ENCODE results near the gene MUC22.

The MUC22 gene

DNA sequence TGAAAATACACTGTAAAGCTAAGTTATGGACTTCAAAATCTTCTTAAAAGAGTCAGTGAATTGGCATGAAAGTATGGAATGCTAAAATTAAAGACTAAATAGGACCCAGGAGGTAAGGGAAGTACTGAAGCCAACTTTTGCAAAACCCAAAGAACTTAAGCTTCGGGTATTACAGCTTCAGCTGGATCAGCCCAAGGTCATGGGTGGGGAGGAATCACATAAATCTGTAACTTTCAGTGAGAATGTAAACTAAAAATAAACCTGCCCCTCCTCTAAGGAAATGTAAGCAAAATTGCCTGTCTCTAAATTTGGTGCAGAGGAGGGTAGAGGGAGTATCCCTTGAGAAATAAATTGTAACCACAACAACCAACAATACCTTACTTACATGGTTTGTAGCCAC lies 31.1 kb upstream of the MUC22 start:
- H3K36me3 ChIP-seq (ENCODE audit: insufficient read depth, low read length): no peaks in the 10 kb centered on the region
- no peak overlapping the region for H3K4me3 ChIP-seq (ENCODE audit: low read depth in 1 of 2, low read length in 2 of 2)

DNA sequence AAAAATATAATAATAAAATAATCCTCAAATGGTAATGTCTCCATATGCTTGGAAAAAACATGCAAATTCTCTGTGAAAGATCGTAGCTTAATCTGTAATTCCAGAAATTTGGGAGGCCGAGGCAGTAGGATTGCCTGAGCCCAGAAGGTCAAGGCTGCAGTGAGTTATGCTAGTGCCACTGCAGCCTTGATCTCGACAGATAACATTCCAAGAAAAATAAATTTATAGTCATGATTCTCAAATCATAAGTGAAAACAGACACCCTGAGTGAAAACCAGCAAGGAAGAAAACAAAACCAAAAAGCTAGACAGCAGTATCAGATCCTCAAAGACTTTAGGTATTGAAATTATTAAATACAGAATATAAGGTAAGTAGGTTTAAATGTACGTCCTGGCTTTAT lies 30.6 kb upstream of the MUC22 start:
- no peak overlapping the region for H3K9ac ChIP-seq (ENCODE audit: low read length)
- H3K9me3 ChIP-seq (ENCODE audit: low read length): no peaks in the 10 kb centered on the region
- H3K4me1 ChIP-seq (ENCODE audit: insufficient read depth, low read length): peaks cover 4% of the 10 kb centered on the region
- no peak overlapping the region for H3K27ac ChIP-seq (ENCODE audit: low read depth, low read length)
- H3K36me3 ChIP-seq (ENCODE audit: insufficient read depth, low read length): no peaks in the 10 kb centered on the region
- no peak overlapping the region for H3K4me3 ChIP-seq (ENCODE audit: low read depth in 1 of 2, low read length in 2 of 2)
- no peaks in the 10 kb centered on the region for H3K27me3 ChIP-seq (ENCODE audit: control insufficient read depth in 1 of 2, insufficient read depth in 2 of 2, low read length in 2 of 2)

More for the DNA sequence above, 31.1 kb upstream of the MUC22 start:
- Histone ChIP-seq H3K9me3 (ENCODE audit: low read length) (no peaks in the 10 kb centered on the region), H3K27me3 (ENCODE audit: control insufficient read depth in 1 of 2, insufficient read depth in 2 of 2, low read length in 2 of 2) (no peaks in the 10 kb centered on the region), H3K4me1 (ENCODE audit: insufficient read depth, low read length) (peaks cover 4% of the 10 kb centered on the region), H3K27ac (ENCODE audit: low read depth, low read length) (no peak overlapping the region), H3K9ac (ENCODE audit: low read length) (no peak overlapping the region)

DNA sequence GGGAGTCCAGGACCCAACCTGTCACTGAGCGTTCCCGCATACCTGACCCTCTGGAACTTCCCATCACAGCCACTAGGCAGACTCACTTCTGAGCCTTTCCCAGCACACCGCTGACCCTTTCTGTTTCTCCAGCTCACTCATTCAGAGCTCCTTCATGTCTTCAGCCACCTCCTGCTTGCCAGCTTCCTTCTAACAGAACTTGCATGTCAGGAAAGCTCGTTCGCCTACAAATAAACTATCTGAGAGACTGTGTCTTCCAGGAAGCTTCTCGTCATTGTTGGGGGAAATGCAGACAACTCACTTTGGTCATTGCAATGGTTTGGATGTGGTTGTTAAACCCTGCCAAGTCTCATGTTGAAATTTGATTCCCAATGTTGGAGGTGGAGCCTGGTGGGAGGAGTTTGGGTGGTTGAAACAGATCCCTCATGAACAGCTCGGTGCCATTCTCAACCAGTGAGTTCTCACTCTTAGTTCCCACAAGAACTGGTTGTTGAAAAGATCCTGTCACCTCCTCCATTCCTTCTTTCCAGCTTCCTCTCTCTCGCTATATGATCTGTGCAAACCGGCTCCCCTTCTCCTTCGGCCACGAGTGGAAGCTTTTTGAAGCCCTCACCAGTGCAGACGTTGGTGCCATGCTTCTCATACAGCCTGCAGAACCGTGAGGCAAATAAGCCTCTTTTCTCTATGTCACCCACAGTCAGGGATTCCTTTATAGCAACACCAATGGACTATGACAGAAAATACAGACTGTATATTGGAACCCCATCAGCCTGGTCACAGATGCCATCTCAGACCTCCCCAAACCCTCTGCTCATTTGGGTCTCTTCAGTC lies 28.1 kb upstream of the MUC22 start:
- H3K9ac ChIP-seq (ENCODE audit: low read length): no peak overlapping the region
- H3K27me3 ChIP-seq (ENCODE audit: control insufficient read depth in 1 of 2, insufficient read depth in 2 of 2, low read length in 2 of 2): no peaks in the 10 kb centered on the region
- no peak overlapping the region for H3K27ac ChIP-seq (ENCODE audit: low read depth, low read length)
- H3K9me3 ChIP-seq (ENCODE audit: low read length): no peaks in the 10 kb centered on the region
- H3K4me1 ChIP-seq (ENCODE audit: insufficient read depth, low read length): peaks cover 4% of the 10 kb centered on the region
- H3K36me3 ChIP-seq (ENCODE audit: insufficient read depth, low read length): no peaks in the 10 kb centered on the region
- no peak overlapping the region for H3K4me3 ChIP-seq (ENCODE audit: low read depth in 1 of 2, low read length in 2 of 2)

DNA sequence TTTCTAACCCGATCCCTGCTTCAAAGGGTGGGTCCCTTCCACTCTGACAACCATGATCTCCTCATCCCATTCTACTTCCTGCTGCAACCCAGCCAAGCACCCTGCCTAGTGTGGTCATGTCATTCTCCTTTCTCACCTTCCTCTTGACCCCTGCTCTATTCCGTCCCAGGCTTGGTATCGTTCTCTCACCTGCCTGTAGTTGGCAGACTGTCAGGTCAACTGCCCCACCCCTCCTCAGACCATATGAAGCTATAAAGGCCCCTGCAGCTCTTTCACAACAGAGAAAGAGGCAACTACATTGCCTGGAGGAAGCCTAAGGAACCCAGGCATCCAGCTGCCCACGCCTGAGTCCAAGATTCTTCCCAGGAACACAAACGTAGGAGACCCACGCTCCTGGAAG lies 26.8 kb upstream of the MUC22 start, which contains the start of gene MUC21:
TSS of gene MUC21 (plus strand) at position 280 of the 400 bp plus-strand sequence. CDS start 241 bp downstream, outside the sequence.
- Histone ChIP-seq H3K27ac (ENCODE audit: low read depth, low read length) (no peak within 1 kb of the TSS), H3K36me3 (ENCODE audit: insufficient read depth, low read length) (no peaks in the 10 kb centered on the region), H3K4me1 (ENCODE audit: insufficient read depth, low read length) (peaks cover 4% of the 10 kb centered on the region), H3K9me3 (ENCODE audit: low read length) (no peaks in the 10 kb centered on the region), H3K4me3 (ENCODE audit: low read depth in 1 of 2, low read length in 2 of 2) (no peak within 1 kb of the TSS), H3K9ac (ENCODE audit: low read length) (no peak within 1 kb of the TSS), H3K27me3 (ENCODE audit: control insufficient read depth in 1 of 2, insufficient read depth in 2 of 2, low read length in 2 of 2) (no peaks in the 10 kb centered on the region)

DNA sequence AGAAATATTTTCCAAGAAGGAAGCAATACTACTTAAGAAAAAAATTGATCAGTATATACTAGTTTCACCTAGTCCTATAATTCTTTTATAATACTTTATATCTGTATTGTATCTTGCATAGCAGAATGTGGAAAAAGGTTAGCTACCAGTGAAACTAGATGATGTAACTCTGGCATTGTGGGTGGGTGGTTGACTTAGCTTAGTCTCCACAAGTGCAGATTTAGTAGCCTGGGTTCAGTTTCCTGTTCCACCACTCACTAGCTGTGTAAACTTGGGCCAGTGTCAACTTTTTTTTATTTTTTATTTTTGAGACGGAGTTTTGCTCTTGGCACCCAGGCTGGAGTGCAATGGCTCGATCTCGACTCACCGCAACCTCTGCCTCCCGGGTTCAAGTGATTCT lies 24.8 kb upstream of the MUC22 start:
- Histone ChIP-seq H3K9me3 (ENCODE audit: low read length) (no peaks in the 10 kb centered on the region), H3K27ac (ENCODE audit: low read depth, low read length) (no peak overlapping the region), H3K4me1 (ENCODE audit: insufficient read depth, low read length) (peaks cover 4% of the 10 kb centered on the region), H3K9ac (ENCODE audit: low read length) (no peak overlapping the region), H3K4me3 (ENCODE audit: low read depth in 1 of 2, low read length in 2 of 2) (no peak overlapping the region), H3K36me3 (ENCODE audit: insufficient read depth, low read length) (no peaks in the 10 kb centered on the region), H3K27me3 (ENCODE audit: control insufficient read depth in 1 of 2, insufficient read depth in 2 of 2, low read length in 2 of 2) (no peaks in the 10 kb centered on the region)

DNA sequence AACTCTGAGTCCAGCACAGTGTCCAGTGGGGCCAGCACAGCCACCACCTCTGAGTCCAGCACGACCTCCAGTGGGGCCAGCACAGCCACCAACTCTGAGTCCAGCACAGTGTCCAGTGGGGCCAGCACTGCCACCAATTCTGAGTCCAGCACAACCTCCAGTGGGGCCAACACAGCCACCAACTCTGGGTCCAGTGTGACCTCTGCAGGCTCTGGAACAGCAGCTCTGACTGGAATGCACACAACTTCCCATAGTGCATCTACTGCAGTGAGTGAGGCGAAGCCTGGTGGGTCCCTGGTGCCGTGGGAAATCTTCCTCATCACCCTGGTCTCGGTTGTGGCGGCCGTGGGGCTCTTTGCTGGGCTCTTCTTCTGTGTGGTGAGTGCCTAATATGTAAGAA lies 23.0 kb upstream of the MUC22 start:
- Histone ChIP-seq H3K9ac (ENCODE audit: low read length) (no peak overlapping the region), H3K4me3 (ENCODE audit: low read depth in 1 of 2, low read length in 2 of 2) (no peak overlapping the region), H3K9me3 (ENCODE audit: low read length) (no peaks in the 10 kb centered on the region), H3K27me3 (ENCODE audit: control insufficient read depth in 1 of 2, insufficient read depth in 2 of 2, low read length in 2 of 2) (no peaks in the 10 kb centered on the region), H3K27ac (ENCODE audit: low read depth, low read length) (no peak overlapping the region), H3K4me1 (ENCODE audit: insufficient read depth, low read length) (peaks cover 4% of the 10 kb centered on the region), H3K36me3 (ENCODE audit: insufficient read depth, low read length) (no peaks in the 10 kb centered on the region)

DNA sequence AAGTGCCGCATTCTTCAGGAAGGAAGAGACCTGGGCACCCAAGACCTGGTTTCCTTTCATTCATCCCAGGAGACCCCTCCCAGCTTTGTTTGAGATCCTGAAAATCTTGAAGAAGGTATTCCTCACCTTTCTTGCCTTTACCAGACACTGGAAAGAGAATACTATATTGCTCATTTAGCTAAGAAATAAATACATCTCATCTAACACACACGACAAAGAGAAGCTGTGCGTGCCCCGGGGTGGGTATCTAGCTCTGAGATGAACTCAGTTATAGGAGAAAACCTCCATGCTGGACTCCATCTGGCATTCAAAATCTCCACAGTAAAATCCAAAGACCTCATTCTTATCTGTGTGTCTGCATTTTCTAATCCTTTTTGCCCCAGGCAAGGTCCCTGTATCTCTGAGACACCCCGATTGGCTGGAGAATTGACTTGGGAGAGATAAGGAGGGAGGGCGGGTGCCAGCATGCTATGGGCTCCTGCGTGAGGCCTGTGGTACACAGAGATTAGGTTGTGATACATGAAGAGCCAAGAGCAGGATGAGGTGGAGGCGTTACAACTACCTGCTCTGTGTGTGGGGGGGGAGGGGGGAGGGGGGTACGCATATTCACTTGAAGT lies 22.0 kb upstream of the MUC22 start:
- Histone ChIP-seq H3K4me3 (ENCODE audit: low read depth in 1 of 2, low read length in 2 of 2) (no peak overlapping the region), H3K27me3 (ENCODE audit: control insufficient read depth in 1 of 2, insufficient read depth in 2 of 2, low read length in 2 of 2) (no peaks in the 10 kb centered on the region)

DNA sequence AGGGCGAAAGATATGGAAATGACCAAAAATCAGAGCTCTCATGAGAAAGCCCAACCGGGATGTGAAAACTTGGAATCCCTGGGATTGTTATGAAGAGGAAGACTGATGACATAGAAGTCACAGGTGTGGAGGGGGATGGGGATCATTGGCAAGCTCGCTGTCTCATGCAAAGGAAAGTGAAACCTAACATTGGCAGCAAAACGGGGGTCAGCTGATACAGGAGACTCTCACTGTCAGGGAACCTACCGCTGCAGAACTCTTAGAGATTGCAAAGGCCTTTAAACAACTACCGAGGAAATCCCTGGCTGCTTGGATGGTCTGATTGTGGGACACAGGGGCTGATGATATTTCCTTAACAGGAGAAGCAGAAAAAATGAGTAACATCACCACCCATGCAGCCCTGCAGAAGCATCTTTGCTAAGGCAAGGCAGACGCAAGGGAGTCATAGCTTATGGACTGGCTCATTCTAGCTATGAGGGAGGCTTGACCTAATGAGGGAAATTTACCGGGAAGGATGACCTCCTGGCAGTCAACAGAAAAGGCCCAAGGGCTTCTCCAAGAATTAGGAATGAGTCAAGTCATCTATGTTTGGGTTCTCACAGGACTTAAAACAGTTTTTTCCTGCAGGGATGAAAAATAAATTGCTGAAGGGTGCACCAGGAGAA lies 19.7 kb upstream of the MUC22 start:
- H3K9ac ChIP-seq (ENCODE audit: low read length): no peak overlapping the region
- H3K27me3 ChIP-seq (ENCODE audit: control insufficient read depth in 1 of 2, insufficient read depth in 2 of 2, low read length in 2 of 2): no peaks in the 10 kb centered on the region
- H3K36me3 ChIP-seq (ENCODE audit: insufficient read depth, low read length): no peaks in the 10 kb centered on the region
- H3K9me3 ChIP-seq (ENCODE audit: low read length): no peaks in the 10 kb centered on the region
- no peak overlapping the region for H3K27ac ChIP-seq (ENCODE audit: low read depth, low read length)
- no peaks in the 10 kb centered on the region for H3K4me1 ChIP-seq (ENCODE audit: insufficient read depth, low read length)
- no peak overlapping the region for H3K4me3 ChIP-seq (ENCODE audit: low read depth in 1 of 2, low read length in 2 of 2)

More for the DNA sequence above, 22.0 kb upstream of the MUC22 start:
- no peak overlapping the region for H3K9ac ChIP-seq (ENCODE audit: low read length)
- no peaks in the 10 kb centered on the region for H3K9me3 ChIP-seq (ENCODE audit: low read length)
- no peak overlapping the region for H3K27ac ChIP-seq (ENCODE audit: low read depth, low read length)
- H3K4me1 ChIP-seq (ENCODE audit: insufficient read depth, low read length): no peaks in the 10 kb centered on the region
- H3K36me3 ChIP-seq (ENCODE audit: insufficient read depth, low read length): no peaks in the 10 kb centered on the region

DNA sequence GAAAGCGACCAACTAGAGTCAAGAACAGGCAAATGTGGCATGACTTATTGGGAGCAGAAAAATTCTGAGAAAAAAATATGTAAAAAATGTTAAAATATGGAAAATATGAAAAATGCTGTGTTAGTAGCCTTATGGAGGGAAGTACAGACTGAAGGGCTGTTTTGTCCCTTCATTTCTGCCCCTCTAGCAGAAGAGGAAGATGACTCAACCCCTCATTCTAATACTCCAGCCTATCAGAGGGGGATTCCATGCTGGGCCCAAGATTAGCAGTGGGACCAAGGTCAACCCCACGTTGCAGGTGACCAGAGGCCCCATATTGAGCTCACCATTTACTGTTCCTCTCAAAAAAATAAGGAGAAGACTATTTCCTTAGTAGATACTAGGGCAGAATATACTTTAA lies 18.4 kb upstream of the MUC22 start:
- no peak overlapping the region for H3K4me3 ChIP-seq (ENCODE audit: low read depth in 1 of 2, low read length in 2 of 2)
- H3K36me3 ChIP-seq (ENCODE audit: insufficient read depth, low read length): no peaks in the 10 kb centered on the region
- no peaks in the 10 kb centered on the region for H3K4me1 ChIP-seq (ENCODE audit: insufficient read depth, low read length)
- H3K27ac ChIP-seq (ENCODE audit: low read depth, low read length): no peak overlapping the region
- no peaks in the 10 kb centered on the region for H3K9me3 ChIP-seq (ENCODE audit: low read length)
- H3K9ac ChIP-seq (ENCODE audit: low read length): no peak overlapping the region
- H3K27me3 ChIP-seq (ENCODE audit: control insufficient read depth in 1 of 2, insufficient read depth in 2 of 2, low read length in 2 of 2): no peaks in the 10 kb centered on the region

DNA sequence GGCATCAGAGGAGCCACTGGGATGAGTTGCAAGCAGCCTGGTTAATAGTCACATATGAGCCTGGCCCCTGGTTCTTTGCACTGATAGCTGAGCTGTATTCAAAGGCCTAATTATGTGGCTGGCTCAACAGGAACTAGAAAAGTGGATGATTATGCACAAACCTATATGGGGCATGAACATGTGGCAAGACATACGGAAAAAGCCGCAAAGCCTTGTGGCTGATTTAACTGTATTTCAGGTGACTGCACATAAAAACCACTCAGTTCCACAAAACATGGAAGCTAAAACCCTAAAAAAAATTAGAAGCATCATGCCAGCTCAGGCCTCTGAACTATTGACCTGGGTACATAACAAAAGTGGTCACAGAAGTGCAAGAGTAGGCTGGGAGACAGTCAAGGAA lies 13.0 kb upstream of the MUC22 start:
- Histone ChIP-seq H3K27ac (ENCODE audit: low read depth, low read length) (no peak overlapping the region), H3K4me3 (ENCODE audit: low read depth in 1 of 2, low read length in 2 of 2) (no peak overlapping the region), H3K4me1 (ENCODE audit: insufficient read depth, low read length) (no peaks in the 10 kb centered on the region), H3K9ac (ENCODE audit: low read length) (no peak overlapping the region), H3K36me3 (ENCODE audit: insufficient read depth, low read length) (no peaks in the 10 kb centered on the region), H3K9me3 (ENCODE audit: low read length) (no peaks in the 10 kb centered on the region), H3K27me3 (ENCODE audit: control insufficient read depth in 1 of 2, insufficient read depth in 2 of 2, low read length in 2 of 2) (no peaks in the 10 kb centered on the region)

DNA sequence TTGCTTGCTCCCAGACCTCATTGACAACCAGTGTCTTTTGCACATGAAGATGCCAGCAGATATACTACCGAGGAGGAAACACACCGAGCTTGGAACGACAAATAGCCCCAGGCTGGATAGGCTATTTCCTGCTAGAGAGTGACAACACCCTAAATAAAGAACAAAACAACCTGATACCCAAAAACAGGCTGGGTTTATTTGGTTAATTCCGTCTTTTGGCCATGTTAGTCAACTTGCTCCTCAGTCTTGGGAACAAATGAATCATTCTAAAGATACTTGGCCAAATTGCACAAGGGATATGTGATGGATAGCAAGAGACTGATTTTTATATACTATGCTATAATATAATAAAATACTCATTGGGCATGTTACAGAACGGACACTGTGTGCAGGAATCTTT lies 11.5 kb upstream of the MUC22 start:
- Histone ChIP-seq H3K36me3 (ENCODE audit: insufficient read depth, low read length) (no peaks in the 10 kb centered on the region), H3K4me1 (ENCODE audit: insufficient read depth, low read length) (no peaks in the 10 kb centered on the region), H3K9ac (ENCODE audit: low read length) (no peak overlapping the region), H3K9me3 (ENCODE audit: low read length) (no peaks in the 10 kb centered on the region), H3K27me3 (ENCODE audit: control insufficient read depth in 1 of 2, insufficient read depth in 2 of 2, low read length in 2 of 2) (no peaks in the 10 kb centered on the region), H3K27ac (ENCODE audit: low read depth, low read length) (no peak overlapping the region), H3K4me3 (ENCODE audit: low read depth in 1 of 2, low read length in 2 of 2) (no peak overlapping the region)

Data from muscle layer of colon (tissue), 2 donors.